GM23248 (cell line): ENCODE results near the gene C1QTNF1.

Source experiments
- EZH2 ChIP-seq: fragments of 200-600 bp; sonication (generic); IDR thresholded peaks from 2 replicates; pipeline ENCODE4 v1.6.1; 2018; ENCODE audit warnings: antibody characterized with exemption, mild to moderate bottlenecking; ENCODE audit not compliant: insufficient read depth, poor library complexity, severe bottlenecking
- EZH2phosphoT487 ChIP-seq: fragments of 200-600 bp; sonication (generic); IDR thresholded peaks from 2 replicates; pipeline ENCODE4 v1.6.1; 2018; ENCODE audit warnings: antibody characterized with exemption, moderate library complexity, mild to moderate bottlenecking, low read depth; ENCODE audit not compliant: insufficient read depth

DNA sequence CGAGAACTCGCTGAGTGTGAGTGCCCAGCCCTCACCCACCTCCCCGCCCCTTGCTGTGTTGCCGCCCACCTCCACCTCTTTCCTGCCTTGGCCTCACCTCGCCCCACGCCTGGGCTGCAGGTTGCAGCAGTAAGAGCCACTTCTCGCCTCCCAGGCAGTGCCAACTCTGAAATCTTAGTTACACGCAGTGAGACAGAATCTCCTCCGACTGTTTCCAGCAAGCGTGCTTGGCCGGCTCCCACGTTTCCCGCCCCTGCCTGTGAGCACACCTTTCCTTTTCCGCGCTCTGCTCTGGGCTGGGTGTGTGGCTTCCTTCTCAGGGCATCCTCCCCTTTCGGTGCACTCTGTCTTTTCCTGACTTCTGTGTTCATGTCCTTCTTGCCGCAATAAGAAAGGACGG is 56.4 kb downstream of the C1QTNF1 start:
- TF ChIP-seq EZH2 (no peak), EZH2phosphoT487 (no peak)
